Left lung (tissue), 10 donors: ENCODE results near the gene AGPAT3. TPM values are rescaled to one million over a fixed set of nuclear protein-coding genes. Genes with fewer than 3 reads are reported as not detected.

ENCODE experiments used
- ATAC-seq: fragments of 200-7000 bp; cut with Tn5 transposase; one replicate; pipeline ENCODE4 v1.9.1; 2020; ENCODE audit warnings: moderate library complexity
- DNase-seq, 4 donors: peaks; one replicate each; pipeline ENCODE4 v3.0.0-alpha.2; 2013 to 2020
- H3K27ac ChIP-seq, 2 donors: fragments of 200-600 bp; sonication (generic) in 1 of 2; one replicate each; pipeline versions ENCODE4 v1.5.0 to v1.8.0; 2020 to 2021
- H3K27me3 ChIP-seq, 2 donors: fragments of 200-600 bp; sonication (generic) in 1 of 2; one replicate each; pipeline versions ENCODE4 v1.5.0 to v1.8.0; 2020 to 2021
- H3K36me3 ChIP-seq, 2 donors: fragments of 200-600 bp; sonication (generic) in 1 of 2; one replicate each; pipeline versions ENCODE4 v1.5.0 to v1.8.0; 2020 to 2021
- H3K4me1 ChIP-seq, 2 donors: fragments of 200-600 bp; one replicate each; pipeline ENCODE4 v1.8.0; 2021
- H3K4me3 ChIP-seq, 2 donors: fragments of 200-600 bp; sonication (generic) in 1 of 2; one replicate each; pipeline versions ENCODE4 v1.5.0 to v1.8.0; 2020 to 2021; ENCODE audit warnings: mild to moderate bottlenecking in 1 of 2
- H3K9me3 ChIP-seq, 2 donors: fragments of 200-600 bp; sonication (generic) in 1 of 2; one replicate each; pipeline versions ENCODE4 v1.5.0 to v1.8.0; 2020 to 2021
- CTCF ChIP-seq, 2 donors: fragments of 200-600 bp; sonication (generic) in 1 of 2; IDR thresholded peaks; one replicate each; pipeline versions ENCODE4 v1.5.0 to v1.8.0; 2021; ENCODE audit warnings: antibody characterized with exemption in 2 of 2
- intact Hi-C, 2 donors: fragments of 100-400 bp; cut with DNase I; formaldehyde crosslinking; loops; one replicate each; pipeline versions ENCODE4 v1.11.2 to v1.14.2; 2022
- polyA plus RNA-seq, 6 donors: library from polyadenylated mRNA; unstranded; fragments of 120-200 nt; gene quantifications; one replicate each; pipeline ENCODE4 v1.2.1, GENCODE V29; 2013; ENCODE audit not compliant: insufficient read length in 6 of 6
- total RNA-seq, 2 donors: library from RNA; stranded (reverse); fragmentation: NEBNext Ultra II Directional; extraction: Animal tissue kit (Norgen Biotek cat#: 25700); gene quantifications; one replicate each; pipeline ENCODE4 v1.2.1, GENCODE V29; 2021
- donor health status: DM: no; HTN: yes; CAD: no.
- donor health status: DM: no; HTN: no; CAD: no.

AGPAT3 gene
- total and polyA plus RNA-seq, 8 donors = 37.4 to 111 (median 42.8) TPM

GRCh38 chr21:44012474-44013379 lies 147.7 kb downstream of the AGPAT3 start:
- intact Hi-C loops = no loop called here
- peak; percentile 66 for ATAC-seq
- Histone ChIP-seq H3K4me3 (peak overlapping the region; percentile 76 to 80), H3K27ac (peak overlapping the region; percentile 84 to 94), H3K4me1 (peaks cover 0 to 54% of the 10 kb centered on the region in 2 donors), H3K36me3 (no peaks in the 10 kb centered on the region), H3K9me3 (no peaks in the 10 kb centered on the region), H3K27me3 (no peaks in the 10 kb centered on the region)
- TF ChIP-seq CTCF (IDR thresholded peaks at IDR 0.05) = no peak
- DNase-seq = peak in 3 of 4 donors; percentile 20 to 92 (median 81)

DNA sequence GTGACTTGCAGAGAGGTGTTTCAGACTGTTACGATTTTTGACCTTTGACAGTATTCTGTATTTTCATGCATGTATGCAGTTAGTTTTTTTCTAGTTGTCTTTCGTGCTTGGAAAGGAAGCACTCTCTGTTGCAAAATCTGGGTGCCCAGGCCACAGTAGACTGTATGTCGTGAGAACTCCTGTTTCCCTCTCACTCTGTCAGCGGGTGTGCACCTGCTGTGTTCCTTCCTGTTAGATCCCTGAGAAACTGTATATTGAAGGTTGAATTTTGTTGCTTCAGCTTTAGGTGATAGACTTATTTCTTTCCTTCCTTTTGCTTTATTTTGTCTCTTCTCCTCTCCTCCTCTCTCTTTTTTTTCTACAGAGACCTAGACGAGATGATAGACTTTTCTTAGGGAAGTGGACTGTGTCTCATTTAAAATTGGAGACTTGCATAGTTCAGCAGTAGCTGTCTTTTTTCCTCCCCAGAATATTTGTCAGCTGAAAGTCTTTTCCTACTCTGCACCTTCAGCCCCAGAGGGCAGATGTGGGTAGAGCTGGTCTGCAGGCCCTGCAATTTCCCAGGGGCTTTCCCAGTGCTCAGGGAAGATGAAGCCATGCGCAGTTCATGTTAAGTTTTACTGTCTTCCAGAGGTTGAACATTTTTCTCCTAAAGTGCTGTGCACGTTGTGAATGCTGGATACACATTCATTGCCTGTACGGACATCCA lies 148.5 kb downstream of the AGPAT3 start:
- ATAC-seq (peak; percentile 18), DNase-seq (no peak)
- intact Hi-C loops = no loop called here
- Histone ChIP-seq H3K27ac (peak overlapping the region; percentile 84 to 94), H3K36me3 (no peaks in the 10 kb centered on the region), H3K4me1 (peaks cover 0 to 61% of the 10 kb centered on the region in 2 donors), H3K9me3 (no peaks in the 10 kb centered on the region), H3K27me3 (no peaks in the 10 kb centered on the region), H3K4me3 (peak overlapping the region; percentile 76 to 80)
- TF ChIP-seq CTCF (IDR thresholded peaks at IDR 0.05) = no peak

DNA sequence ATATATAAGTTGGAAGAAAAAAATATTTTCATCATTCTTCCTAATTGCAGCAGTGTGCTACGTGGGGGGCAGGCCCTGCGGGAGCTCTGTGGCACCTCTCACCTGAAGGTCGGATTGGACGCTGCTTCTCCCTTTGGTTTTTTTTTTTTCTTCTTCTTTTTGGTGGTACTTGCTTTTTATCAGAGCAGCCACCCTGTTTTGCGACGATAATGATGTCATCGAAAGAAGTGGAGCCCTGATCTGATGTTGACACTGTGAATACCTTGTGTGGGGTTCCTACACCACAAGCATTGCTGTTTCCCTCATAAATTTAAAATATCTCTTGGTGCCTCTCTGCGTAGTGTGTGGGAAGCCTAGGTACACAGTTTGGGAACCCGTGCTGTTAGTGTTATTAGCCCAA lies 152.6 kb downstream of the AGPAT3 start:
- intact Hi-C loops = no loop called here
- Histone ChIP-seq H3K27me3 (no peaks in the 10 kb centered on the region), H3K4me3 (no peak overlapping the region), H3K9me3 (no peaks in the 10 kb centered on the region), H3K27ac (no peak overlapping the region), H3K36me3 (no peaks in the 10 kb centered on the region), H3K4me1 (peaks cover 3 to 91% of the 10 kb centered on the region in 2 donors)
- DNase-seq = no peak
- no peak for ATAC-seq
- no peak for TF ChIP-seq CTCF (IDR thresholded peaks at IDR 0.05)

DNA sequence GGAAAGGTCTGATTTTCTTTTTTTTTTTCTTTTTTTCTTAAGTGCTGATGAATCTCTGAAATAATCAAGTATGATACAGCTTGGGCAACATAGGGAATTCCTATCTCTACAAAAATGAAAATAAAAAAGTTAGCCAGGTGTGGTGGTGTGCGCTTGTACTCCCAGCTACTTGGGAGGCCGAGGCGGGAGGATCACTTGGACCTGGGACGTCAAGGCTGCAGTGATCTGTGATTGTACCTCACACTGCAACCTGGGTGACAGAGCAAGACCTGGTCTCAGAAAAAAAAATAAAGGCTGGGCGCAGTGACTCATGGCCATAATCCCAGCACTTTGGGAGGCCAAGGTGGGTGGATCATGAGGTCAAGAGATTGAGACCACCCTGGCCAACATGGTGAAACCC lies 153.1 kb downstream of the AGPAT3 start:
- TF ChIP-seq CTCF (IDR thresholded peaks at IDR 0.05) = no peak
- Histone ChIP-seq H3K4me3 (no peak overlapping the region), H3K27me3 (no peaks in the 10 kb centered on the region), H3K36me3 (no peaks in the 10 kb centered on the region), H3K9me3 (no peaks in the 10 kb centered on the region), H3K4me1 (peaks cover 3 to 90% of the 10 kb centered on the region in 2 donors), H3K27ac (no peak overlapping the region)
- DNase-seq = no peak
- ATAC-seq = no peak
- intact Hi-C loops = no loop called here
